ENCODE measurements around the gene NEU2.
"Not testable (repeated sequence)": the region's sequence is repeated elsewhere in the genome, so short reads cannot be mapped to it uniquely, and the experiment has no call there.

Gene NEU2

GRCh38 chr2:233036162-233036838 is 3.8 kb downstream of the NEU2 start:
- DNase-seq, result no peak

GRCh38 chr2:233037078-233037477 is 4.6 kb downstream of the NEU2 start:
- DNase-seq, result peak; percentile 11

- DNase-seq, result no peak
Measured at GRCh38 chr2:233039212-233039845, 6.9 kb downstream of the NEU2 start.

GRCh38 chr2:233039846-233040530 is 7.5 kb downstream of the NEU2 start:
- no peak for DNase-seq

- DNase-seq, result no peak
Measured at GRCh38 chr2:233040571-233040970, 8.1 kb downstream of the NEU2 start.

GRCh38 chr2:233041722-233042323 is 9.4 kb downstream of the NEU2 start:
- no peak for DNase-seq

GRCh38 chr2:233042549-233042948 is 10.1 kb downstream of the NEU2 start:
- no peak for DNase-seq

- no peak for DNase-seq
Measured at GRCh38 chr2:233044974-233045605, 12.6 kb downstream of the NEU2 start.

- DNase-seq, result no peak
Measured at GRCh38 chr2:233047206-233047605, 14.7 kb downstream of the NEU2 start.

- no peak for DNase-seq
Measured at GRCh38 chr2:233047667-233048066, 15.2 kb downstream of the NEU2 start.

GRCh38 chr2:233048569-233049193 is 16.2 kb downstream of the NEU2 start:
- no peak for DNase-seq

GRCh38 chr2:233049194-233049761 is 16.8 kb downstream of the NEU2 start:
- no peak for DNase-seq

- peak; percentile 50 for DNase-seq
Measured at GRCh38 chr2:233051241-233052149, 19.0 kb downstream of the NEU2 start.

- DNase-seq, result not testable (repeated sequence)
Measured at GRCh38 chr2:233052517-233052916, 20.0 kb downstream of the NEU2 start.

GRCh38 chr2:233053928-233054784 is 21.7 kb downstream of the NEU2 start:
- peak; percentile 36 for DNase-seq

- DNase-seq, result no peak
Measured at GRCh38 chr2:233055362-233055761, 22.9 kb downstream of the NEU2 start.

GRCh38 chr2:233056961-233057605 is 24.6 kb downstream of the NEU2 start:
- no peak for DNase-seq

GRCh38 chr2:233058717-233059546 is 26.5 kb downstream of the NEU2 start:
- no peak for DNase-seq

- no peak for DNase-seq
Measured at GRCh38 chr2:233059547-233059796, 27.0 kb downstream of the NEU2 start.
